PC-3 (cell line): ENCODE measurements around the gene TBC1D21. TPM values are rescaled to one million over a fixed set of nuclear protein-coding genes. Genes with fewer than 3 reads are reported as not detected.

Experiments
- ATAC-seq: fragments of 200-7000 bp; cut with Tn5 transposase; 2 replicates; pipeline ENCODE4 v1.9.1; 2020; ENCODE audit warnings: mild to moderate bottlenecking, moderate library complexity
- BruUV-seq: library from RNA; stranded (reverse); fragments of 400-500 nt; replicated peaks from 2 replicates; lab custom pipeline; 2021; lab: Mats Ljungman, UMichigan
- CTCF ChIA-PET: fragments of 300-600 bp; sonication (Branson Sonifier 250); formaldehyde crosslinking; loops from one replicate; lab custom pipeline; 2022; ENCODE audit warnings: antibody characterized with exemption; lab: Charles Lee
- POLR2A ChIA-PET: fragments of 300-600 bp; sonication (Branson Sonifier 250); formaldehyde crosslinking; loops from one replicate; lab custom pipeline; 2022; ENCODE audit warnings: antibody characterized with exemption; ENCODE audit not compliant: unreplicated experiment; lab: Charles Lee
- DNase-seq: peaks from one replicate; pipeline ENCODE4 v3.0.0-alpha.2; 2015
- H2AFZ ChIP-seq: fragments of 300-600 bp; sonication (generic); 2 replicates; pipeline ENCODE4 v1.6.0; 2016; ENCODE audit warnings: antibody characterized with exemption, low read length
- H3F3A ChIP-seq: fragments of 300-600 bp; sonication (generic); one replicate; pipeline ENCODE4 v1.6.0; 2017; ENCODE audit warnings: antibody characterized with exemption, low read length, control low read depth, mild to moderate bottlenecking; ENCODE audit not compliant: unreplicated experiment
- H3K27ac ChIP-seq: fragments of 300-600 bp; sonication (generic); 2 replicates; pipeline ENCODE4 v1.5.1; 2016; ENCODE audit warnings: mild to moderate bottlenecking, low read length
- H3K27me3 ChIP-seq: fragments of 300-600 bp; sonication (generic); 2 replicates; pipeline ENCODE4 v1.6.1; 2016; ENCODE audit warnings: low read length, mixed read lengths
- H3K36me3 ChIP-seq: fragments of 300-600 bp; sonication (generic); 2 replicates; pipeline ENCODE4 v1.6.1; 2016; ENCODE audit warnings: low read depth, mixed run types, low read length, mixed read lengths
- H3K4me1 ChIP-seq: fragments of 300-600 bp; sonication (generic); 2 replicates; pipeline ENCODE4 v1.5.1; 2016; ENCODE audit warnings: low read length; ENCODE audit not compliant: insufficient read depth
- H3K4me2 ChIP-seq: fragments of 300-600 bp; sonication (generic); 2 replicates; pipeline ENCODE4 v1.6.0; 2016; ENCODE audit warnings: low read length
- H3K4me3 ChIP-seq: fragments of 300-600 bp; sonication (generic); 2 replicates; pipeline ENCODE4 v1.5.1; 2016; ENCODE audit warnings: mild to moderate bottlenecking, low read length, mixed read lengths
- H3K79me2 ChIP-seq: fragments of 300-600 bp; sonication (generic); 2 replicates; pipeline ENCODE4 v1.6.1; 2017; ENCODE audit warnings: low read length, mixed read lengths
- H3K9ac ChIP-seq: fragments of 300-600 bp; sonication (generic); 2 replicates; pipeline ENCODE4 v1.6.0; 2016; ENCODE audit warnings: mild to moderate bottlenecking, low read length
- H3K9me2 ChIP-seq: fragments of 300-600 bp; sonication (generic); replicated peaks from 2 replicates; pipeline ENCODE4 v1.6.1; 2016; ENCODE audit warnings: mixed run types, low read length, mixed read lengths
- H3K9me3 ChIP-seq: fragments of 300-600 bp; sonication (generic); 2 replicates; pipeline ENCODE4 v1.6.1; 2016; ENCODE audit warnings: low read length, mixed read lengths
- H4K20me1 ChIP-seq: fragments of 300-600 bp; sonication (generic); 2 replicates; pipeline ENCODE4 v1.6.1; 2016; ENCODE audit warnings: low read length, mixed read lengths
- CTCF ChIP-seq: fragments of 300-600 bp; sonication (generic); conservative IDR thresholded peaks from 2 replicates; pipeline ENCODE4 v1.5.1; 2017; ENCODE audit warnings: antibody characterized with exemption, low read depth, mild to moderate bottlenecking, low read length
- EZH2 ChIP-seq: fragments of 300-600 bp; sonication (generic); IDR thresholded peaks from one replicate; pipeline ENCODE4 v1.6.1; 2017; ENCODE audit warnings: antibody characterized with exemption, mild to moderate bottlenecking, low read length; ENCODE audit not compliant: unreplicated experiment
- EZH2phosphoT487 ChIP-seq: fragments of 300-600 bp; sonication (generic); IDR thresholded peaks from 2 replicates; pipeline ENCODE4 v1.6.1; 2018; ENCODE audit warnings: mild to moderate bottlenecking, antibody characterized with exemption, low read length, borderline replicate concordance
- intact Hi-C: fragments of 100-400 bp; cut with micrococcal nuclease; formaldehyde crosslinking; loops from 2 replicates; pipeline ENCODE4 v1.9.0; 2023
- total RNA-seq: library from RNA; depleted of rRNA; stranded (reverse); fragments of >200 nt; gene quantifications from 2 replicates; pipeline ENCODE4 v1.2.3, GENCODE V29; 2014

TBC1D21 gene
- total RNA-seq, 1 experiment from 2014 or later: not detected

GRCh38 chr15:73925848-73926218 lies 52.5 kb downstream of the TBC1D21 start:
- Histone ChIP-seq H3K9ac (peak overlapping the region; percentile 95), H3K27ac (peak overlapping the region; percentile 83), H4K20me1 (no peaks in the 10 kb centered on the region), H3K36me3 (peaks cover 32% of the 10 kb centered on the region), H3K9me3 (no peaks in the 10 kb centered on the region), H3K9me2 (no peaks in the 10 kb centered on the region), H3K4me2 (peak overlapping the region; percentile 83), H3F3A (no peaks in the 10 kb centered on the region), H3K4me1 (peaks cover 84% of the 10 kb centered on the region), H3K79me2 (peaks cover 100% of the 10 kb centered on the region), H3K27me3 (no peaks in the 10 kb centered on the region), H2AFZ (no peak overlapping the region), H3K4me3 (peak overlapping the region; percentile 90)
- CTCF ChIA-PET: no interaction called here
- no peak for DNase-seq
- intact Hi-C loops: loop anchor here (2.0 kb wide), 1 partner anchor 31 kb away; no protein-coding TSS in a partner anchor
- no peak for ATAC-seq
- no peak for TF ChIP-seq EZH2
- TF ChIP-seq EZH2phosphoT487: no peak
- TF ChIP-seq CTCF: no peak
- POLR2A ChIA-PET: no interaction called here
- no TSS peak for BruUV-seq

GRCh38 chr15:73926219-73927002 lies 53.0 kb downstream of the TBC1D21 start, which contains the start of gene LOXL1:
Gene LOXL1 (plus strand): TSS chr15:73926462. CDS start chr15:73926784, 322 bp downstream.
- Histone ChIP-seq H3K9me2 (no peaks in the 10 kb centered on the region), H3K9ac (peak within 1 kb of the TSS; percentile 95), H3K9me3 (no peaks in the 10 kb centered on the region), H3K79me2 (peaks cover 100% of the 10 kb centered on the region), H3K4me1 (peaks cover 84% of the 10 kb centered on the region), H3K27ac (peak within 1 kb of the TSS; percentile 83), H3K4me2 (peak within 1 kb of the TSS; percentile 83), H3K27me3 (no peaks in the 10 kb centered on the region), H2AFZ (no peak within 1 kb of the TSS), H3K4me3 (peak within 1 kb of the TSS; percentile 90), H3K36me3 (peaks cover 28% of the 10 kb centered on the region), H3F3A (no peaks in the 10 kb centered on the region), H4K20me1 (no peaks in the 10 kb centered on the region)
- BruUV-seq: no TSS peak
- CTCF ChIA-PET: no interaction called here
- DNase-seq: peak; percentile 56
- ATAC-seq: peak; percentile 0
- intact Hi-C loops: loop anchor here (1.0 to 2.0 kb wide), 2 partner anchors 29 to 30 kb away; no protein-coding TSS in a partner anchor
- TF ChIP-seq EZH2phosphoT487 (no peak), EZH2 (no peak), CTCF (no peak)
- POLR2A ChIA-PET: interaction anchor here (0.7 kb wide), 1 partner anchor 15 kb away, joined by 3 read pairs; no protein-coding TSS in a partner anchor
